Stimulated activated memory B cell treated with anti-CD40 and anti-IgM and Interleukin-4, amounts not matched to agents 10 μg/mL and 1 μg/mL and 100 μg/mL, for 72 hours (primary cell): Measurements from ENCODE around the gene KCNJ5.

Source experiments
- ATAC-seq: fragments of 150-1000 bp; cut with Tn5 transposase; 2 replicates; pipeline ENCODE4 v1.10.0; 2021
- H3K27ac Mint-ChIP-seq: one replicate; pipeline ENCODE4 v1.8.0; 2022; ENCODE audit warnings: mild to moderate bottlenecking, mixed read lengths
- H3K27me3 Mint-ChIP-seq: one replicate; pipeline ENCODE4 v1.8.0; 2022; ENCODE audit warnings: mixed read lengths
- H3K36me3 Mint-ChIP-seq: one replicate; pipeline ENCODE4 v1.8.0; 2022; ENCODE audit warnings: mixed read lengths
- H3K4me1 Mint-ChIP-seq: one replicate; pipeline ENCODE4 v1.8.0; 2022; ENCODE audit warnings: mixed read lengths
- H3K4me3 Mint-ChIP-seq: one replicate; pipeline ENCODE4 v1.8.0; 2022; ENCODE audit warnings: mild to moderate bottlenecking, moderate library complexity, mixed read lengths
- H3K9me3 Mint-ChIP-seq: one replicate; pipeline ENCODE4 v1.8.0; 2022; ENCODE audit warnings: mixed read lengths

KCNJ5 gene

GRCh38 chr11:128938156-128938885, 47.2 kb downstream of the KCNJ5 start:
- Mint-ChIP-seq H3K4me3 (no peak overlapping the region), H3K9me3 (peaks cover 2% of the 10 kb centered on the region), H3K4me1 (no peaks in the 10 kb centered on the region), H3K27me3 (peaks cover 47% of the 10 kb centered on the region), H3K36me3 (no peaks in the 10 kb centered on the region), H3K27ac (no peak overlapping the region)
- no peak for ATAC-seq

- ATAC-seq, result no peak
- peaks cover 59% of the 10 kb centered on the region for H3K27me3 Mint-ChIP-seq
- H3K27ac Mint-ChIP-seq, result no peak overlapping the region
- H3K36me3 Mint-ChIP-seq, result no peaks in the 10 kb centered on the region
- no peaks in the 10 kb centered on the region for H3K9me3 Mint-ChIP-seq
- H3K4me1 Mint-ChIP-seq, result no peaks in the 10 kb centered on the region
- H3K4me3 Mint-ChIP-seq, result no peak overlapping the region
Observed at GRCh38 chr11:128939591-128939990, 48.4 kb downstream of the KCNJ5 start.

DNA sequence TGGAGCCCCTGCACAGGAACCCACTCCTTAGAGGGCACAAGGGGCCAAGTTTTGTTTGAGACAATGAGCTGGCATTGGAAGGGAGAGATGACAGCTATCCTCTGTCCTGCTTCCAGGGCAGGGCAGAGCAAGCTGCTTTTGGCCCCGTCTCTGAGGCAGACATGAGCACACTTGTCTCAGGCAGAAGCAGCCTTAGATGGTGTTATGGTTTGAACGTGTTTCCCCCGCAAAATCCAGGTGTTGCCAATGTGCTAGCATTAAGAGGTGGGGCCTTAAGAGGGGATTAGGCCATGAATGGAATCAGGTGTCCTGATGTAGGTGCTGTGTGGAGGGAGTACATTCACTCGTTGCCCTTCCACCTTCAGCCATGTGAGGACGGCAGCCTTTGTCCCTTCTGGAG, 49.0 kb downstream of the KCNJ5 start:
- H3K27me3 Mint-ChIP-seq, result peaks cover 65% of the 10 kb centered on the region

DNA sequence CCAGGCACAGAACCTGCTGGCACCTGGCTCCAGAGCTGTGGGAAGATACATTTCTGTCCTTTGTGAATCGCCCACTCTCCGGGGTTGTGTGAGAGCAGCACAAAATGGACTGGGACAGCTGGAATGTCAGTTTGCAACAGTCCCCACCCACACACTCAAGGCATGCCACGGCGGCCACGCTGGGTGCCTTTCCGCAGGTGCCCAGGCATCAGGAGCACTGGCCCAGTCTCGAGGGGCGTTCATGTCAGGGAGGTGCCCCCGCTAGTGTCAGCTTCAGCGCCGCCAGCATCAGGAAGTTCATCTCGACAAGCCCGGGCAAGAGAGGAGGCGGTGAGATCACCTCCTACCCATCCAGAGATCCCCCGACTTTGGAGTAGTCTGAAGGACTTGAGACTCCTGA, 49.4 kb downstream of the KCNJ5 start:
- Mint-ChIP-seq H3K4me1 (no peaks in the 10 kb centered on the region), H3K27me3 (peaks cover 69% of the 10 kb centered on the region), H3K36me3 (no peaks in the 10 kb centered on the region), H3K4me3 (no peak overlapping the region), H3K9me3 (no peaks in the 10 kb centered on the region), H3K27ac (no peak overlapping the region)
- no peak for ATAC-seq

More for the DNA sequence above, 49.0 kb downstream of the KCNJ5 start:
- Mint-ChIP-seq H3K9me3 (no peaks in the 10 kb centered on the region), H3K36me3 (no peaks in the 10 kb centered on the region), H3K4me1 (no peaks in the 10 kb centered on the region), H3K27ac (no peak overlapping the region), H3K4me3 (no peak overlapping the region)
- ATAC-seq, result no peak

DNA sequence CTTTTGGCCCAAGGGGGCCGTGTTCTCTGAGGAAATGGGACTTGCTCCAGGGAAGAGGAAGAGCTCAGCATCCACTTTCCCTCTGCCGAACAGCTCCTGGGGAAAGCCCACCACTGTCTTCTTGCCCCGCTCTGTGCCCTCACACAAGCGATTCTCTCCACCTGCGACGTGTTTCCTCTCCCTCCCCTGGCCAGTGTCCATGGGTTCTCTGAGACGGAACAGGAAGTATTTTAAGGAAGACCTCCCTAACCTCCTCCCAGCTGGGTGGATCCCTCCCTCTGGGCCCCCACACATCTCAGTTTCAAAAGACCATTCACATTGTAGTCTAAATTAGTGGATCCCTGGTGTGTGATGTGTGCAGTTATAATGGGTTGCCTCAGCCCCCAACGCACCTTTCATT, 50.0 kb downstream of the KCNJ5 start:
- Mint-ChIP-seq H3K9me3 (no peaks in the 10 kb centered on the region), H3K27ac (no peak overlapping the region), H3K27me3 (peaks cover 75% of the 10 kb centered on the region), H3K4me3 (no peak overlapping the region), H3K36me3 (no peaks in the 10 kb centered on the region), H3K4me1 (no peaks in the 10 kb centered on the region)
- ATAC-seq, result no peak

- Mint-ChIP-seq H3K27ac (no peak overlapping the region), H3K9me3 (no peaks in the 10 kb centered on the region), H3K4me3 (no peak overlapping the region), H3K27me3 (peaks cover 77% of the 10 kb centered on the region), H3K4me1 (no peaks in the 10 kb centered on the region), H3K36me3 (no peaks in the 10 kb centered on the region)
- ATAC-seq, result no peak
Observed at GRCh38 chr11:128941573-128942271, 50.6 kb downstream of the KCNJ5 start.

- Mint-ChIP-seq H3K4me3 (no peak overlapping the region), H3K4me1 (no peaks in the 10 kb centered on the region), H3K9me3 (no peaks in the 10 kb centered on the region), H3K27ac (no peak overlapping the region), H3K27me3 (peaks cover 77% of the 10 kb centered on the region), H3K36me3 (no peaks in the 10 kb centered on the region)
- no peak for ATAC-seq
Observed at GRCh38 chr11:128942272-128942612, 51.1 kb downstream of the KCNJ5 start.

GRCh38 chr11:128942817-128943427, 51.8 kb downstream of the KCNJ5 start, which contains the start of gene TP53AIP1:
Gene TP53AIP1 (minus strand): TSS chr11:128942871. CDS start chr11:128937818, 5,053 bp downstream.
- no peak within 1 kb of the TSS for H3K27ac Mint-ChIP-seq
- no peaks in the 10 kb centered on the region for H3K4me1 Mint-ChIP-seq
- ATAC-seq, result no peak
- H3K4me3 Mint-ChIP-seq, result no peak within 1 kb of the TSS
- peaks cover 75% of the 10 kb centered on the region for H3K27me3 Mint-ChIP-seq
- no peaks in the 10 kb centered on the region for H3K9me3 Mint-ChIP-seq
- H3K36me3 Mint-ChIP-seq, result no peaks in the 10 kb centered on the region

DNA sequence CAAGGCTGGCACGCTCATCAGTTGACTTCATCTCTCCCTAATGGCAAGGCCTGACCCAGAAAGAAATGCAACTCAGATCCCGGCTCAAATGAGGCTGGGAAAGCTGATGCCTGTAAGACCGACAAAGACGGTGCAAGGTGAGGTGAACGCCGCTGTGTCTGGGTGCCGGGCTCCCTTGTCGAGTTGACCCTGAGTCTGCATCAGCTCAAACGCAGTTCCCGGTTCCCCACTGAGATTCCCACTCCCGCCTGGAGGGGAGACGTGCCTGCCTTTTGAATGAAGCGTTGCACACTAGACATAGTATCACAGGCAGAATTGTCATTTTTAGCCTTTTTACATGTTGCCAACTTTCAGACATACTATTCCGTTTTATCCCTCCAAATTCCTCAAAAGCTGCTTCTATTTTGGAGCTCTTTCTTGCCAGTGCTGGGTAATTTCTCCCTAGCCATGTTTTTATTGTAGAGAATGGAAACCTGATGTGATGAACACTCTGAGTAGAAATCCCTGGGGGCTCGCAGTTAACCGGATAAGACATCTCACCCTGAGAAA, 52.3 kb downstream of the KCNJ5 start:
- H3K9me3 Mint-ChIP-seq, result no peaks in the 10 kb centered on the region

DNA sequence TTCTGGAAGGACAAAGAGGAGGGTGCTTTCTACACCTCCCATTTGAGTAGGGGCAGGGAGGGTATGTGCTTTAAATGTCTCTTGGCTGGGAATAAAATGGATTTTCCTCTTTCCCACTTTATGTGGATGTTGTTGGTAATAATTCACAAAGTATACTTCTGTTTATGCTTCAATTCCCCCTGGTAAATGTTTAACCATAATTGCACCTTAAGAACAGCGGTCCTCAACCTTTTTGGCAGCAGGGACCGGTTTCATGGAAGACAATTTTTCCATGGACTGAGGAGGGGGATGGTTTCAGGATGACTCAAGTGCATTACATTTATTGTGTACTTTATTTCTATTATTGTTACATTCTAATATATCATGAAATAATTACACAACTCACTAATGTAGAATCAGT, 55.5 kb downstream of the KCNJ5 start:
- no peak for ATAC-seq
- H3K4me3 Mint-ChIP-seq, result no peak overlapping the region

More for the DNA sequence above, 52.3 kb downstream of the KCNJ5 start:
- ATAC-seq, result no peak
- Mint-ChIP-seq H3K36me3 (no peaks in the 10 kb centered on the region), H3K27me3 (peaks cover 75% of the 10 kb centered on the region), H3K4me3 (no peak overlapping the region), H3K4me1 (no peaks in the 10 kb centered on the region), H3K27ac (no peak overlapping the region)

GRCh38 chr11:128947773-128948172, 56.6 kb downstream of the KCNJ5 start:
- Mint-ChIP-seq H3K27me3 (peaks cover 55% of the 10 kb centered on the region), H3K4me1 (no peaks in the 10 kb centered on the region), H3K36me3 (no peaks in the 10 kb centered on the region), H3K9me3 (no peaks in the 10 kb centered on the region), H3K27ac (no peak overlapping the region), H3K4me3 (no peak overlapping the region)
- no peak for ATAC-seq

More for the DNA sequence above, 55.5 kb downstream of the KCNJ5 start:
- H3K4me1 Mint-ChIP-seq, result no peaks in the 10 kb centered on the region
- H3K27ac Mint-ChIP-seq, result no peak overlapping the region
- H3K36me3 Mint-ChIP-seq, result no peaks in the 10 kb centered on the region
- no peaks in the 10 kb centered on the region for H3K9me3 Mint-ChIP-seq
- peaks cover 66% of the 10 kb centered on the region for H3K27me3 Mint-ChIP-seq

GRCh38 chr11:128948583-128948982, 57.4 kb downstream of the KCNJ5 start:
- no peaks in the 10 kb centered on the region for H3K36me3 Mint-ChIP-seq
- peaks cover 55% of the 10 kb centered on the region for H3K27me3 Mint-ChIP-seq
- H3K27ac Mint-ChIP-seq, result no peak overlapping the region
- no peak for ATAC-seq
- no peaks in the 10 kb centered on the region for H3K4me1 Mint-ChIP-seq
- H3K9me3 Mint-ChIP-seq, result no peaks in the 10 kb centered on the region
- no peak overlapping the region for H3K4me3 Mint-ChIP-seq

DNA sequence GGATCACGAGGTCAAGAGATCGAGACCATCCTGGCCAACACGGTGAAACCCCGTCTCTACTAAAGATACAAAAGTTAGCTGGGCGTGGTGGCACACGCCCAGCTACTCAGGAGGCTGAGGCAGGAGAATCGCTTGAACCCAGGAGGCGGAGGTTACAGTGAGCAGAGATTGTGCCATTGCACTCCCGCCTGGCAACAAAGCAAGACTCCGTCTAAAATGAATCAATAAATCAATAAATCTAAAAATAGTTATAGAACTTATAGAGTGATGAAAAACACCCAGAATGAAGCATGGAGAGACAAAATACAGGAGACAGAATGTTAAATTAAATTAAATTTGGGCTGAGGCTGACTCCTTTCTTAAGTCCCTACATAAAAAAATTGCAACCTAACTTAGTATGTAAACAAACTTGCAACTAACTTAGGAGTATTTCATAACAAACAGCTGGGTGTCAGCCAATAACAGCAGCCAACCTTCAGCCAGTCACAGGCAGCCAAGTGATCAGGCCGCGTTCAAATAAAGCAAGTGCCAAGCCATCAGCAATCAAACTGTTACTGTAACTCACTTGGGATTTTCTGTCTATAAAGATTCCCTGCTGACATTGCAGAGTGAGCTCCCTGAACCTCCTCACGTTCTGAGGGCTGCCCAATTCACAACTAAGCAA, 58.8 kb downstream of the KCNJ5 start:
- no peak for ATAC-seq
- no peak overlapping the region for H3K27ac Mint-ChIP-seq
- no peaks in the 10 kb centered on the region for H3K4me1 Mint-ChIP-seq

DNA sequence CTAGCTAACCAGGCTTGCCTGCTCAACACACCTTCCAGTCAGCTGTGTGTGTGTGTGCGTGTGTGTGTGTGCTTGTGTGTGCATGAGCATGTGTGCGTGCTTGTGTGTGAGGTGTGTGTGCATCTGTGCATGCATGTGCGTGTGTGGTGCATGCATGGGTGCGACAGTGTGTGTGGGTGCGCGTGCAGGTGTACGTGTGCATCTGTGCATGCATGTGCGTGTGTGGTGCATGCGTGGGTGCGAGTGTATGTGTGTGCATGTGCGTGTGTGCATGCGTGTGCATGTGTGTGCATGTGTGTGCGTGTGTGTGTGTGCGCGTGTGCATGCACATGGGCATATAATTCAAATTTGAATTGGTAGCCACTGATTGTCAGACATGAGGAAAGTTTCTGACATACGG, 62.0 kb downstream of the KCNJ5 start:
- H3K36me3 Mint-ChIP-seq, result no peaks in the 10 kb centered on the region

More for the DNA sequence above, 58.8 kb downstream of the KCNJ5 start:
- H3K9me3 Mint-ChIP-seq, result no peaks in the 10 kb centered on the region
- peaks cover 51% of the 10 kb centered on the region for H3K27me3 Mint-ChIP-seq
- no peak overlapping the region for H3K4me3 Mint-ChIP-seq
- H3K36me3 Mint-ChIP-seq, result no peaks in the 10 kb centered on the region

GRCh38 chr11:128955636-128956035, 64.5 kb downstream of the KCNJ5 start:
- H3K27ac Mint-ChIP-seq, result no peak overlapping the region
- H3K36me3 Mint-ChIP-seq, result no peaks in the 10 kb centered on the region
- peaks cover 6% of the 10 kb centered on the region for H3K4me1 Mint-ChIP-seq
- H3K27me3 Mint-ChIP-seq, result peaks cover 63% of the 10 kb centered on the region
- no peak overlapping the region for H3K4me3 Mint-ChIP-seq
- ATAC-seq, result no peak
- H3K9me3 Mint-ChIP-seq, result no peaks in the 10 kb centered on the region

More for the DNA sequence above, 62.0 kb downstream of the KCNJ5 start:
- Mint-ChIP-seq H3K27ac (no peak overlapping the region), H3K4me3 (no peak overlapping the region), H3K9me3 (no peaks in the 10 kb centered on the region), H3K4me1 (peaks cover 6% of the 10 kb centered on the region), H3K27me3 (peaks cover 58% of the 10 kb centered on the region)
- no peak for ATAC-seq
